GM23248 (cell line): Measurements from ENCODE around the gene GRIA4. TPM values are rescaled to one million over a fixed set of nuclear protein-coding genes. Genes with fewer than 3 reads are reported as not detected.

Source experiments
- DNase-seq: peaks from one replicate; pipeline ENCODE4 v3.0.0-alpha.2; 2015
- H2AFZ ChIP-seq: fragments of 200-600 bp; sonication (generic); 2 replicates; pipeline ENCODE4 v1.6.1; 2016; ENCODE audit warnings: antibody characterized with exemption
- H3F3A ChIP-seq: fragments of 200-600 bp; sonication (generic); 2 replicates; pipeline ENCODE4 v1.6.1; 2016; ENCODE audit warnings: mild to moderate bottlenecking, antibody characterized with exemption, mixed run types; ENCODE audit not compliant: insufficient read depth
- H3K27ac ChIP-seq: fragments of 200-600 bp; sonication (generic); 2 replicates; pipeline ENCODE4 v1.5.1; 2016; ENCODE audit warnings: mild to moderate bottlenecking
- H3K27me3 ChIP-seq: fragments of 200-600 bp; sonication (generic); replicated peaks from 2 replicates; pipeline ENCODE4 v1.6.1; 2016; ENCODE audit warnings: mild to moderate bottlenecking; ENCODE audit not compliant: insufficient read depth
- H3K36me3 ChIP-seq: fragments of 200-600 bp; sonication (generic); 2 replicates; pipeline ENCODE4 v1.6.1; 2016; ENCODE audit warnings: low read depth, mild to moderate bottlenecking
- H3K4me1 ChIP-seq: fragments of 200-600 bp; sonication (generic); 2 replicates; pipeline ENCODE4 v1.6.1; 2016; ENCODE audit warnings: mild to moderate bottlenecking; ENCODE audit not compliant: insufficient read depth
- H3K4me2 ChIP-seq: fragments of 200-600 bp; sonication (generic); one replicate; pipeline ENCODE4 v1.6.1; 2016; ENCODE audit warnings: mild to moderate bottlenecking; ENCODE audit not compliant: unreplicated experiment
- H3K4me3 ChIP-seq: fragments of 200-600 bp; sonication (generic); 2 replicates; pipeline ENCODE4 v1.5.1; 2016; ENCODE audit warnings: mild to moderate bottlenecking
- H3K79me2 ChIP-seq: fragments of 200-600 bp; sonication (generic); 2 replicates; pipeline ENCODE4 v1.6.1; 2016; ENCODE audit warnings: mild to moderate bottlenecking; ENCODE audit not compliant: insufficient read depth
- H3K9ac ChIP-seq: fragments of 200-600 bp; sonication (generic); 2 replicates; pipeline ENCODE4 v1.6.1; 2016; ENCODE audit warnings: mild to moderate bottlenecking
- H3K9me2 ChIP-seq: fragments of 200-600 bp; sonication (generic); 2 replicates; pipeline ENCODE4 v1.6.1; 2016; ENCODE audit warnings: mixed run types, mild to moderate bottlenecking, moderate library complexity; ENCODE audit not compliant: insufficient read depth
- H3K9me3 ChIP-seq: fragments of 200-600 bp; sonication (generic); one replicate; pipeline ENCODE4 v1.6.1; 2017; ENCODE audit warnings: low read depth
- H4K20me1 ChIP-seq: fragments of 200-600 bp; sonication (generic); 2 replicates; pipeline ENCODE4 v1.6.0; 2016; ENCODE audit not compliant: insufficient read depth
- EZH2 ChIP-seq: fragments of 200-600 bp; sonication (generic); IDR thresholded peaks from 2 replicates; pipeline ENCODE4 v1.6.1; 2018; ENCODE audit warnings: antibody characterized with exemption, mild to moderate bottlenecking; ENCODE audit not compliant: insufficient read depth, poor library complexity, severe bottlenecking
- EZH2phosphoT487 ChIP-seq: fragments of 200-600 bp; sonication (generic); IDR thresholded peaks from 2 replicates; pipeline ENCODE4 v1.6.1; 2018; ENCODE audit warnings: antibody characterized with exemption, moderate library complexity, mild to moderate bottlenecking, low read depth; ENCODE audit not compliant: insufficient read depth
- WGBS, 2 experiments: methylation state at CpG; one replicate each; pipeline ENCODE4 v1.1.6; 2015 to 2017; ENCODE audit warnings: low lambda C conversion rate in 2 of 2, low coverage in 1 of 2; ENCODE audit errors: missing lambda C conversion rate in 2 of 2; 5-methylcytosine and 5-hydroxymethylcytosine counted together
- in situ Hi-C: fragments of 300-500 bp; cut with MboI; formaldehyde crosslinking; loops from 2 replicates; pipeline ENCODE4 v1.15.0; 2020
- polyA plus RNA-seq: library from polyadenylated mRNA; unstranded; fragments of >200 nt; fragmentation: Nextera tagmentation; extraction: Ambion mirVana; gene quantifications from 2 replicates; pipeline ENCODE4 v1.2.1, GENCODE V29; 2016
- total RNA-seq: library from RNA; depleted of rRNA; stranded (reverse); fragments of >200 nt; shearing (Covaris generic); gene quantifications from 2 replicates; pipeline ENCODE4 v1.2.3, GENCODE V29; 2014

Gene GRIA4
- total and polyA plus RNA-seq, 2 experiments from 2014 or later: not detected

GRCh38 chr11:105611572-105612441, 1.9 kb downstream of the GRIA4 start:
- no peaks in the 10 kb centered on the region for H3K9me3 ChIP-seq
- H3K79me2 ChIP-seq: no peaks in the 10 kb centered on the region
- H3F3A ChIP-seq: no peaks in the 10 kb centered on the region
- DNase-seq: no peak
- H3K4me1 ChIP-seq: peaks cover 5% of the 10 kb centered on the region; the same call in 1 of the 2 replicates
- TF ChIP-seq EZH2phosphoT487 (no peak), EZH2 (peak; percentile 39)
- in situ Hi-C loops: no loop called here
- H3K9ac ChIP-seq: no peak overlapping the region
- H3K4me3 ChIP-seq: no peak overlapping the region
- H3K9me2 ChIP-seq: no peaks in the 10 kb centered on the region
- H3K36me3 ChIP-seq: no peaks in the 10 kb centered on the region
- H4K20me1 ChIP-seq: no peaks in the 10 kb centered on the region
- WGBS, 2 experiments: 14 to 15% methylated on average over 12 of the region's 12 CpGs
- peaks cover 56% of the 10 kb centered on the region for H3K27me3 ChIP-seq
- H2AFZ ChIP-seq: no peak overlapping the region
- no peak overlapping the region for H3K27ac ChIP-seq
- no peak overlapping the region for H3K4me2 ChIP-seq

DNA sequence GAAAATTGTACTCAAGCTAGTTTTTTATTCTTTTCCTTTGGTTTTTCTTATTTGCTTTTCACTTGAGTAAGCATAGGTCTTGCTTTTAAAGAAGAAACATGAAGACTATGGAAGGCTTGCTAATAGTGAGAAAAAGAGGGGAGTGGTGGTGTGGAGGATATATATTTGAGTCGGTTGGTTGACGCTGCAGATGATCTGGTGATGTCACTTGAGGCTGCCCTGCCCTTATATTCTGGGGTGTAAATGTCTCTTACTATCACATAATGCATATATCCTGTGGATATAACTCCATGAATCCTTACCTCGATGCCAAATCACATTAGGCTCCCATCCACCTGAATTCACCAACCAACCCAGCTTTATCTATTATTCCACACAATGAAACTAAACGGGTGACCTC, 2.9 kb downstream of the GRIA4 start:
- no peak for TF ChIP-seq EZH2phosphoT487
- no peak for TF ChIP-seq EZH2
- WGBS, 2 experiments: 42 to 43% methylated on average over 4 of the region's 4 CpGs
- no peak overlapping the region for H3K4me3 ChIP-seq

DNA sequence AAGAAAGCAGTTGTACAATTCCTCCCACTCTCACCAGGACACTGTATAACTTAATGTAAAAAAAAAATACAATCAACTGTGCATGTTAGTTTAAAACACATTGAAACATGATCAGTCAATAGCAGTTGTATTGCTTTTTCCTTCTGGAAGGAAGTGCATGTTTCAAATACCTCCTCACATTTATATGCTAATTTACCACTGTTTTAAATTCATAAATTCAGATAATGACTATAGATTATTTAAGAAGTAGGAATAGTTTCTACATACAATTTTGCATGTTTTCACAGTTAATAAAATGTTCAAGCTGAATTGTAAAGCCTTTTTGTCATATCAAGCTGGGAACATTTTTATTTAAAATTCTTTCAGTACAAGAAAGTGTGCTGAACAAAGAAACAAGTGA, 3.3 kb downstream of the GRIA4 start:
- Histone ChIP-seq H3K9me2 (no peaks in the 10 kb centered on the region), H3K9me3 (no peaks in the 10 kb centered on the region), H3K27me3 (peaks cover 54% of the 10 kb centered on the region), H2AFZ (no peak overlapping the region), H3K4me3 (no peak overlapping the region), H3K36me3 (no peaks in the 10 kb centered on the region), H3K4me2 (no peak overlapping the region), H3F3A (no peaks in the 10 kb centered on the region), H3K9ac (no peak overlapping the region), H4K20me1 (no peaks in the 10 kb centered on the region), H3K79me2 (no peaks in the 10 kb centered on the region), H3K4me1 (peaks cover 5% of the 10 kb centered on the region; the same call in 1 of the 2 replicates), H3K27ac (no peak overlapping the region)
- no peak for TF ChIP-seq EZH2phosphoT487
- in situ Hi-C loops: no loop called here
- no peak for DNase-seq

More for the DNA sequence above, 2.9 kb downstream of the GRIA4 start:
- no peaks in the 10 kb centered on the region for H3K9me3 ChIP-seq
- no peaks in the 10 kb centered on the region for H4K20me1 ChIP-seq
- H3K9ac ChIP-seq: no peak overlapping the region
- H3K79me2 ChIP-seq: no peaks in the 10 kb centered on the region
- H3K27me3 ChIP-seq: peaks cover 56% of the 10 kb centered on the region
- no peak overlapping the region for H3K27ac ChIP-seq
- no peak overlapping the region for H3K4me2 ChIP-seq
- H2AFZ ChIP-seq: no peak overlapping the region
- in situ Hi-C loops: no loop called here
- no peaks in the 10 kb centered on the region for H3K9me2 ChIP-seq
- H3K36me3 ChIP-seq: no peaks in the 10 kb centered on the region
- peaks cover 5% of the 10 kb centered on the region; the same call in 1 of the 2 replicates for H3K4me1 ChIP-seq
- no peaks in the 10 kb centered on the region for H3F3A ChIP-seq
- DNase-seq: no peak

DNA sequence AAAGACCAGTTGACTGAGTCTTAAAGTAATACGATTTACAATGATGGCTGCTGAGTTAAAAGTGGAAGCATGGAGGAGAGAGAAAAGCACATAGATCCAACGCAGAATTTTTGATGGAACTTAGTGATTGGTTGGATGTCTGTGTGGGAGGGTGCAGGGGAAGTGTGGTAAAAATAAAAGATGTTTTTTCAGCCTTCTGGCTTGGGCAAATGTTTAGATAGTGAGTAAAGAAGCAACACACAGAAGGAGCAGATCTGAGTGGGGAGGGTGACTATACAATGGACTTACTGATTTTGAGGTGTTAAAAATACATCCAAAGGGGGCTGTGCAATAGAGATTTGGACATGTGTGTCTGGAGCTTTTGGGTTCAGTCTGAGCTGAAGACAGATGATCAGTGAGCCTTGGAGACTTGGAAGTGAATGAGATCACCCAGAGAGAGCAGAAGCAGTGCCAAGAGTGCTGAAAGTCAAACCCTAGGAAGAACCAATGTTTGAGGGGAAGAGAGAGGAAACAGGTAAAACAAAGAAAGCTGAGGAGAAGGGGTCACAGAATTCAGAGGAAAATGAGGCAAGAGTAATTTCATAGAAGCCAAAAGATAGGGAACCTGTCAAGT, 8.6 kb downstream of the GRIA4 start:
- Histone ChIP-seq H4K20me1 (no peaks in the 10 kb centered on the region), H3K9me2 (no peaks in the 10 kb centered on the region), H3F3A (no peaks in the 10 kb centered on the region), H3K9ac (no peak overlapping the region), H3K27me3 (peaks cover 4% of the 10 kb centered on the region), H3K4me3 (no peak overlapping the region), H3K27ac (no peak overlapping the region), H3K4me2 (no peak overlapping the region), H3K36me3 (no peaks in the 10 kb centered on the region), H2AFZ (no peak overlapping the region), H3K79me2 (no peaks in the 10 kb centered on the region), H3K9me3 (no peaks in the 10 kb centered on the region), H3K4me1 (no peaks in the 10 kb centered on the region)
- 60 to 61% methylated on average over 2 of the region's 2 CpGs for WGBS, 2 experiments
- no peak for DNase-seq
- TF ChIP-seq EZH2: no peak
- no peak for TF ChIP-seq EZH2phosphoT487
- in situ Hi-C loops: no loop called here
